ENCODE measurements around the gene EXOC3L2.

Gene EXOC3L2

DNA sequence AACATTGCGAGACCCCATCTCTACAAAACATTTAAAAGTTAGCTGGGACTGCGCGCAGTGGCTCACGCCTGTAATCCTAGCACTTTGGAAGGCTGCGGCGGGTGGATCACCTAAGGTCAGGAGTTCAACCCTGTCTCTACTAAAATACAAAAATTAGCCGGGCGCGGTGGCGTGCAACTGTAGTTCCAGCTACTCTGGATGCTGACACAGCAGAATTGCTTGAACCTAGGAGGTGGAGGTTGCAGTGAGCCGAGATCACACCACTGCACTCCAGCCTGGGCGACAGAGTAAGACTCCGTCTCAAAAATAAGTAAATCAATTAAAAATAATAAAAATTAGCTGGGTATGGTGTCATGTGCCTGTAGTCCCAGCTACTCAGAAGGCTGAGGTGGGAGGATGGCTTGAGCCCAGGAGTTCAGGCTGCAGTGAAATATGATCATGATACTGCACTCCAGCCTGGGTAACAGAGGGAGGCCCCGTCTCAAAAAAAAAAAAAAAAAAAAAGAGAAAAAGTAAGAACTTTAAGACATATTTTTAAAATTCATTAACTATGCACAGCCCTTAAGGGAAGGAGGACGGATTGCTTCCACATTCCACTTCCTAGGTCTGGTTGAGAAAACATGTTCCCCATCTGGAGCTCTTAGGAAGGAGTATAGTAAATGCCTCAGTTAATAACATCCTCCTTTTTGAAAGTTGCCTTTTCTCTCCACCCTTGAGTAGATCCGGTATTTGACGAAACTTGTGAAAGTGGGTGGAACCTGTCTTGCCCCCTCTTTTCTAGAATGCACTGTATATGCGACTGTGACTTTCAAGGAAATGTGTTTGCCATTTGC lies 26.1 kb downstream of the EXOC3L2 start:
- FAIRE-seq, result no peak

DNA sequence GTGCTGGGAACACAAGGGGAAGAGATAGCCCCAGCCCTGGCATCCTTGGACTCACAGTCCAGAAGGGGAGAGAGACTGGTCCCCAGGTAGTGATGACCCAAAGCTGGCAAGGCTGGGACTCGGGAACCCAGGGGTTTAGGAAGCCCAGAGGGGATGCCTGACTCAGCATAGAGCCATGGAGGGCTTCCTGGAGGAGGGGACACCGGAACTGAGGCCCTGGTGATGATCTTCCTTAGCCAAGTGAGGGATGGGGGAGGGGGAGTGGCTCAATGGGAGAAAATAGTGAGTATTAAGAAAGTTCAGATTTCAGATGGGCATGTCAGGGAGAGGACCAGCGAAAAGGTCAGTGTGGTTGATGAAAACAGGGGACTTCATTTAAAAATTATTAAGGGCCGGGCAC lies 26.8 kb downstream of the EXOC3L2 start:
- no peak for FAIRE-seq

DNA sequence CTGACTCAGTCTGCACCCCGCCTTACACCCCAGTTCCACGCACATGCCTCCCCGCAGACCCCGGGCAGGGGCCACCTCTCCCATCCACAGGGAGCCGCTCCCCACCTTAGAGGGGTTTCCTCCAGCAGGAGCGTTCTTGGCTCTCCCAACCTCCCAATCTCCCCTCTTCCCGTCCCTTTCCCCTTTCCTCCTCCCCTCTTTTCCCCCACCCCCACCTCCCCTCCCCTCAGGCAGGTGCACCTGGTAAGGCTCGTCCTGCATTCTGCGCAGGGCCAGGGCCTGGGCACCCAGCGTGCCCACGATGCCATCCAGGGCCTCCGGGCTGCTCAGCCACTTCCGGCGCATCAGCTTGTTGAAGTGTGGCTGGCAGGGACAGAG lies 27.3 kb downstream of the EXOC3L2 start:
- no peak for FAIRE-seq

DNA sequence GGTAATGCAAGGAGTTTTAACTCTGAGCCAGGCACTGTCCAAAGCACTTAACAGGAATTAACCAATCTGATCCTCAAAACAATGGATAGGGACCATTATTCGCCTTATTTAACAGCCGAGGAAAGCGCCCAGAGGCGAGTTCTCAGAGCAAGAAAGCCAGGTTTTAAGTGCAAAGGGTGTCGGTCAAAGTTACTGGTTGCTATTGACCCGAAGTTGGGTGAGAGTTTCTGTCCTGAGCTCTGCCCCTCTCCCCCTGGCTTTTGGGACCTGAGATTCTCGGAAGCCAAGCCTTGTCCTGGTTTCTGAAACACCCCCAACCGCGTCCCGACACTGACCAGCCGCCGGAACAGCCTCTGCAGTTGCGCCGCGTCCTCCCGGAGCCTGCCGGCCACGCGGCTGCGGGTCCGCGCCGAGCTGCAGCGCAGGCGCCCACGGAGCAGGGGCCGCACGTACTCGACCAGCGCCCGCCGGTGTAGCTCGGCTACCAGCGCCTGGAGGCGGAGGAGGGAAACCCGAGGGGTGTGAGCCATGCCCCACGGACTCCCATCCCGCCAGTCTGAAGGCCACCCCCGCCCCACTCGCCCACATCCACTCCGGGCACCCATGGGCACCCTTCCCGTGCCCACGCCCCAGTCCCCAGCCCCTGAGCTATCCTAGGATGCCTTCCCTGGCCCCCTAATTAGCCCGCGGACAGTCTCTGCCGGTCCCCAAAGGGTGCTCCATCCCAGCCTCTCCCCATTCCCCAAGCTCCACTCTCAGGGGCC lies 27.8 kb downstream of the EXOC3L2 start:
- no peak for FAIRE-seq

DNA sequence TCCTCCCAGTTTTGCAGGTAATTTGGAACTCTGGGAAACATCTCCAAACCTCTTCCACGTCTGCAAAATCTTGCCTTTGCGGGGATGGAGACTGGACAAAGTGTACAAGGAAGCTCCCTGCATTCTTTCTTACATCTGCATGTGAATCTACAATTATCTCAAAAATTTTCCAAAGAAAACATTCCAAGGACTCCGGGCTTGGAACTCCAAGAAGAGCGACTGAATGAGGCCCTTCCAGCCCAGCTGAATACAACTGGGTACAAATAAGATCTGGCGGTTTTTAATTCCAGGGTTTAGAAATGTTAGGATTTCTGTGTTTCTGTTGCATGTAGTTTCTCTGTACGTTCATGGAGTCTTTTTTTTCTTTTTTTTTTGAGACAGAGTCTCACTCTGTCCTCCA lies 28.5 kb downstream of the EXOC3L2 start:
- FAIRE-seq, result no peak

DNA sequence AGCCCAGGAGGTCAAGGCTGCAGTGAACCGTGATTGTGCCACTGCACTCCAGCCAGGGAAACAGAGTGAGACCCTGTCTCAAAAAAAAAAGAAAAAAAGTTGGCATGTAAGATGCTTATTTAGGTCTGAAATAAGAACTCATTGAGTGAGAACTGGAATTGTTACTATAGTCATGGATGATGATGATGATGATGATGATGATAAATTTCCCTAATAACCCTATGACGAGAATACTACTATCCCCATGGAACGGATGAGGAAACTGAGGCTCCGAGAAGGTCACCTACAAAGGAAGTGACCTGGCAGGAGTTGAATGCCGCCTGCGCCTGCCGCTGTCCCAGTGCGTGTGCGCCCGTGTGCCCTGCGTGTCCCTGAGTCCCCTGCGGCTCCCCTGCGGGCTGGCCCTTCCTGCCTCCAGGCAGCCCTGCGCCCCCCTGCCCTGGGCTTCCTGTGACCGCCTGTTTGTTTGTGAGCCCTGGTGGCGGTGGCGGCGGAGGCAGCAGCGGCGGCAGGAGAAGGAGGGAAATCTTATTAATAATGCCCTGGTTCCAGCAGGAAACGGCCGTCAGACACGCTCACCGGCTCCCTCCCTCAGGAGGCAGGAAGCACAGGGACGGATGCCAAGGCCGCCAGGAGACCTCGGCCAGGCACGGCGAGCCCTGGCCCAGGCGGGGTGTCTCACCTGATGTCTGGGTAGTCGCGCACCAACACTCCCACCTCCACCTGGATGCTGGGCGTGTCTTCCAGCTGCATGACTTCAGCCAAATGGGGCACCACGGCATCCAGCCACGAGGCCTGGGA lies 29.6 kb downstream of the EXOC3L2 start:
- FAIRE-seq, result no peak

DNA sequence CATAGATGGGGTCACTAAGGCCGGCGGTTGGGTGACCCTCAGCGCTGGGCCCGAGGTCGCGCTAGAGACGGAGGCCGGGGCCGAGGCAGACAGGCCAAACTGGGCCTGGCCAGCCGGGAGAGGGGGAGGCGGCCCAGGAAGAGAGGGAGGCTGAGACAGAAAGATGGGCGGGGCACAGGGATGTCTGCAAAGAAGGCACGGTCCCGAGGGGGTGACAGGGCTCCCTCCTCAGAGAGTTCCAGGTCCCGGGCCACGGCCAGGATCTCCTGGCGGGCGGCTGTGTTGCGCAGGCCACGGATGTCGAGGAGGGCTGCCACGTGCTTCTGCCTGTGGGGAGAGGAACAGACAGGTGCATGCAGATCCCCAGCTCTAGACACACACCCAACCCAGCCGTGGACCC lies 32.2 kb downstream of the EXOC3L2 start:
- FAIRE-seq, result no peak

DNA sequence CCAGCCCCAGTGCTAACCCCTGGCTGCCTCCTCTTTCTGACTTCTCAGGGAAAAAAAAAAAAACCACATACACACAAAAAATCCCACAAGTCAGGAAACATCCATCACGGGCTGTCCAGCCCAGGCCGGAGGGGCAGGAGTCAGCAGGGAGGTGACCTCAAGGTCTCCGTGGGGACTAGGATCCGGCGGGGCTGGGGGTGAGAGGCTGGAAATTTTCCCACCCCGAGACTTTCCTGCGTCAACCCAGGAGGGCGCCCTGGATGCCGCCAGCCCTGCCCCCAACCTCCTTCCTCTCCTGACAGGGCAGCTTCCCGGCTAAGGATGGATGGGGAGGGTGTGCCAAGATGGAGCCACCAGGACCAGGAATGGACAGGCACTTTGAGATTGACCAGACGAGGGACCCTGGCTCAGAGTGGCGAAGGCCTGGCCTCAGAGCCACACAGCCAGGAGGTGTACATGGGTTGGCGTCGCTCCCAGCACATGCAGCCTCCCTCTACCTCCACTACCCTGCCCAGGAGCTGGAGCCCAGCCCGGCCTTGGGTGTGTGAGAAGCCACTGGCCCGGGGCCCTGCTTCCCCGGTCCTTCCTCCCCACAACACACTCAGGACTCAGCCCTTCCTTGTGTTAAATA lies 33.3 kb downstream of the EXOC3L2 start:
- no peak for FAIRE-seq

DNA sequence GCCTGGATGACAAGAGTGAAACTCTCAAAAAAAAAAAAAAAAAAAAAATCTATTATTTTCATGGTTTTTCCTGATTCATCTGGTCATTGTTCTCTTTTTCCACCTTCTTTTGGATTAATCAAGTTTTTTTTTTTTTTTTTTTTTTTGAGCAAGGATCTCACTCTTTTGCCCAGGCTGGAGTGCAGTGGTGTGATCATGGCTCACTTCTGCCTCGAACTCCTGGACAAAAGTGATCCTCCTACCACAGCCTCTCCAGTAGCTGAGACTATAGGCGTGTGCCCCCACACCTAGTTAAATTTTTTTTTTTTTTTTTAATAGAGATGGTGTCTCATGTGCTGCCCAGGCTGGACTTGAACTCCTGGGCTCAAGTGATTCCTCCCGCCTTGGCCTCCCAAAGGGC lies 38.9 kb downstream of the EXOC3L2 start:
- FAIRE-seq, result no peak

DNA sequence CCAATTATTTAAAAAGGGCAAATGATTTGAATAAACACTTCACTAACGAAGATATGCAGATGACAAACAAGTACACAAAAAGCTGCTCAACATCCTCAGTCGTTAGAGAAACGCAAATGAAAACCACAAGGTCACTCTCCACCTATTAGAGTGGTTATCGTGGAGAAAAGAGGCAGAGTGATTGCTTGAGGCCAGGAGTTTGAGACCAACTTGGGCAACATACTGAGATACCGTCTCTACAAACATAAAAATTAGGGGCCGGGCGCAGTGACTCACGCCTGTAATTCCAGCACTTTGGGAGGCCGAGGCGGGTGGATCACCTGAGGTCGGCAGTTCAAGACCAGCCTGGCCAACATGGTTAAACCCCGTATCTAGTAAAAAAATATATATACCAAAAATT lies 39.4 kb downstream of the EXOC3L2 start:
- no peak for FAIRE-seq

DNA sequence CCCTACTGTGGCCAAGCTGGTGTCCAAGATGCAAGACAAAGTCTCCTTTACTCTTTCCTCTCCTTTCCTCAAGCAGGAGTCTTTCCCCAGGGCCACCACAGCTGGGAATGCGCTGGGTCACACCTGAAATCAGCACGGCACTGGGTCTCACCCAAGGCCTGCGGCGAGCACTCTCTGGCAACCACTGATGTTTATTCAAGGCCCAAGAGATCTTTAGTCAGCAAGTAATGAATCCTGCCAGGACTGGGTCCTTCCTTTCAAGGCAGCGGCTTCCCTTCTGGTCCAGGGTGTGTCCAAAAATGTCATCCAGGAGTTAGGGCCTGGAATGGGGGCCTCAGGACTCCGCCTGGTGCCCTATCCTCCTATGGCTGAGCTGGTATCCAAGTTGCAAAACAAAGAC lies 42.6 kb downstream of the EXOC3L2 start:
- FAIRE-seq, result no peak

DNA sequence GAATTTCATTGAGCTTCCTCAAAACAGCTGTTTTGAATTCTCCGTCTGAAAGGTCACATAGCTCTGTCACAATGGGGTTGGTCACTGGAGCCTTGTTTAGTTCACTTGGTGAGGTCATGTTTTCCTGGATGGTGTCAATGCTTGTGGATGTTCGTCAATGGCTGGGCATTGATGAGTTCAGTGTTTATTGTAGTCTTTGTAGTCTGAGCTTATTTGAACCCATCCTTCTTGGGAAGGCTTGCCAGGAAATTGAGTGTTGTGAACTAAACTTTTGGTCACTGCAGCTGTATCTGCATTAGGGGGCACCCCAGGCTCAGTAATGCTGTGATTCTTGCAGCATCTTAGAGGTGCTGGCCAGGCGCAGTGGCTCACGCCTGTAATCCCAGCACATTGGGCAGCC lies 44.6 kb downstream of the EXOC3L2 start:
- no peak for FAIRE-seq

DNA sequence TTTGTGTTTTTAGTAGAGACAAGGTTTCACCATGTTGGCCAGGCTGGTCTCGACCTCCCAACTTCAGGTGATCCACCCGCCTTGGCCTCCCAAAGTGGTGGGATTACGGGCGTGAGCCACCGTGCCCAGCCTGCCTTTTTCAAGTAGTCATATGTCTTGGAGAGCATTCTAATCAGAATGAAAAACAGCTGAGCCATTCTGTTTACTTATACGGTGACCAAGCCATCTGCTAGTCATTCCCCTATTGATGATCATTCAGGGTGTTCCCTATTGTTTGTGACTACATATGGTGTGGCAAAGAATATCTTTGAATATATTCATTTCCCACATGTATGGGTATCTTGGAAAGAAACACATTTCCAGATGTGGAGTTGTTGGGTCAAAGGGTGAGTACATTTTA lies 49.4 kb downstream of the EXOC3L2 start:
- FAIRE-seq, result no peak

DNA sequence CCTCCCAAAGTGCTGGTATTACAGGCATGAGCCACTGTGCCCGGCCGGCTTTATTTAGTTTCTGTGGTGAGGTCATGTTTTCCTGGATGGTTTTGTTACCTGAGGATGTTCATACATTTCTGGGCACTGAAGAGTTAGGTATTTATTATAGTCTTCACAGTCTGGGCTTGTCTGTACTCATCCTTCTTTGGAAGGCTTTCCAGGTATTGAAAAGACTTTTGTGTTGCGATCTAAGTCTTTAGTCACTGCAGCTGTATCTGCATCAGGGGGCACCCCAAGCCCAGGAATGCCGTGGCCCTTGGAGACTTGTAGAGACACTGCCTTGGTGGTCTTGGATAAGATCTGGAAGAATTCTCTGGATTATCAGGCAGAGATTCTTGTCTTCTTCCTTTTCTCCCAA lies 53.8 kb downstream of the EXOC3L2 start:
- no peak for FAIRE-seq

DNA sequence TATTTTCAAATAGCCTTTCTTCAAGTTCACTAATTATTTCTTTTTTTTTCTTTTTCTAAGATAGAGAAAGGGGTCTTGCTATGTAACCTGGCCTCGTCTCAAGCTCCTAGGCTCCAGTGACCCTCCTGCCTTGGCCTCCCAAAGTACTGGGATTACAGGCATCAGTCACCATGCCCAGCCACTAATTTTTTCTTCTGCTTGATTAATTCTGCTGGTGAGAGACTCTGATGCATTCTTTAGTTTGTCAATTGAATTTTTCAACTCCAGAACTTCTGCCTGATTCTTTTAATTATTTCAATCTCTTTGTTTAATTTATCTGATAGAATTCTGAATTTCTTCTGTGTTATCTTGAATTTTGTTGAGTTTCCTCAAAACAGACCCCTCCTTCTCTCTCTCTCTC lies 55.2 kb downstream of the EXOC3L2 start:
- FAIRE-seq, result no peak

DNA sequence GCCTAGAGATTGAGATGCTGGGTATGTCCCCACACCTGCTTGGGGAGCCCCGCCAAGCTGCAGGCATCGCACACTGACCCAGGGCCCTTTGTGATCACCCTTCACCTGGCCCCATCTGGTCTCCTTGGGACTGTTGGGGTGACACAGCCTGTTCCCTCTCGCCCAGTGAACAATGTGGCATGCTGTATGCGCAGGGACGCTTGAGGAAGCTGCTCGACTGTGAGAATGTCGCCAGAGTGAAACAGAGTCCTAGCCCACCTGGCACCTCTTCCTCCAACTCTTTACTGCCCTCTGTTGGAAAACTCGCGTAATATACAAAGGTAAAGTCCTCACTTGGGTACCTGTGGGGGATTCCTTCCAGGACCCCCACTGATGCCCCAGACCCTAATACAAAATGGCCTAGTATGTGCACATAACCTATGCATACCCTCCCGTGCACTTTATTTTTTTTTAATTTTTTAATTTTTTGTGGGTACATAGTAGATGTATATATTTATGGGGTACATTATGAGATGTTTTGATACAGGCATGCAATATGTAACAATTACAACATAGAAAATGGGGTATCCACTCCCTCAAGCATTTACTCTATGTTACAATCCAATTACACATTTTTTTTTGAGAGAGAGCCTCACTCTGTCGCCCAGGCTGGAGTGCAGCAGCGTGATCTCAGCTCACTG lies 57.6 kb downstream of the EXOC3L2 start:
- FAIRE-seq, result no peak

DNA sequence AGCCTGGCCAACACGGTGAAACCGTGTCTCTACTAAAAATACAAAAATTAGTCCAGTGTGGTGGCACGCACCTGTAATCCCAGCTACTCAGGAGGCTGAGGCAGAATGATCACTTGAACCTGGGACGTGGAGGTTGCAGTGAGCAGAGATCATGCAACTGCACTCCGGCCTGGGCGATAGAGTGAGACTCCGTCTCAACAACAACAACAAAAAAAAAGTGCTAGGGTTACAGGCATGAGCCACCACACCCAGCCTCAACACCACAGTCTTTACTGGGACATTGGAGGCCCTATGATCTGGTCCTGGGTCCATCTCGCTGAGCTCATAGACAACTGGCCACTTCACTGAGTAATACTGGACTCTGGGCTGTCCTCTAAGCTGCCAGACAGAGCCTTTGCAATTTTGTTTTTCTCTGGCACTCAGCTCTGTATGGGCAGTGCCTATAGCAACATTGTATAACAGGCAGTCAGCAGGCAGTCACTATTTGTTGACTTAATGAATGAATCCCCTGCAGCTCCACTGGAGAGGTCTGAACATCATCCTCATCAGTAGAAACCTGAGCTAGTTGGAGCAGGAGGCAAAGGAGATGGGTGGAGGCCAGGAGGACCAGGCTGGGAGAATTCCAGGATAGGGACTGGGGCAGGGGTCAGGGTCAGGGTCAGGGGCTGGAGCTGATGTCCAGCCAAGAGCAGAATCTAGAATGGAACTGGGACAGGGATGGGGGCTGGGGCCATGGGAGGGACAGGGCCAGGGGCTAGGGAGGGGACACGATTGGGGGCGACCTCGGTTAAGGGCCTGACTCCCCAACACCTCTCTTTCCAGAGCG lies 58.5 kb downstream of the EXOC3L2 start:
- FAIRE-seq, result no peak

DNA sequence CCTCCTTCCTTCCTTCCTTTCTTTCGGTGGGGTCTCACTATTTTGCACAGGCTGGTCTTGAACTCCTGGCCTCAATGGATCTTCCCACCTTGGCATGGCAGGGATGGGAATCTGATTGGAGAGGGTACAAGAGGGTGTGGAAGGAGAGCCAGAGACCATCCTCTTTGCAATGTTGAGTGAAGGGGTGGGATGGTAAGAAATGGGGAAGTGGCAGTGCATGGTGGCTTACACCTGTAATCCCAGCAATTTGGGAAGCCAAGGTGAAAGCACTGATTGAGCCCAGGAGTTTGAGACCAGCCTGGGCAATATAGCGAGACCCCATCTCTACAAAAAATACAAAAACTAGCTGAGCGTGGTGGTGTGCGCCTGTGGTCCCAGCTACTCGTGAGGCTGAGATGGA lies 61.1 kb downstream of the EXOC3L2 start:
- no peak for FAIRE-seq

DNA sequence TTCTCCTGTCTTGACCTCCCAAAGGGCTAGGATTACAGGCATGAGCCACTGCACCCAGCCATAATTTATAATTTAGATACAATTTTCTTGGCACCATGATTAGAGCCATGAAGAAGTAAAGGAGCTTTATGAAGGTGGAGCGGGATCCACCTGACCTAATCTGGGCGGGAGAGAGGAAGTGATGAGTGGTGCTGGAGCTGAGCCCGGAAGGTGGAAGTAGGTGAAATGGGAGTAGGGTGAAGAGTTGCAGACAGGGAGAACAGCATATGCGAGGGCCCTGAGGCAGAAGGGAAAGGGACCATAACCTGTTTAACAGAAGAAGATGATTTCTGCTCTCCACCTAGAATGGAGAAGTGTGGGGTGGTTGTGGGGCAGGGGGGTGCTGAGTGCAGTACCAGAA lies 62.4 kb downstream of the EXOC3L2 start:
- no peak for FAIRE-seq

DNA sequence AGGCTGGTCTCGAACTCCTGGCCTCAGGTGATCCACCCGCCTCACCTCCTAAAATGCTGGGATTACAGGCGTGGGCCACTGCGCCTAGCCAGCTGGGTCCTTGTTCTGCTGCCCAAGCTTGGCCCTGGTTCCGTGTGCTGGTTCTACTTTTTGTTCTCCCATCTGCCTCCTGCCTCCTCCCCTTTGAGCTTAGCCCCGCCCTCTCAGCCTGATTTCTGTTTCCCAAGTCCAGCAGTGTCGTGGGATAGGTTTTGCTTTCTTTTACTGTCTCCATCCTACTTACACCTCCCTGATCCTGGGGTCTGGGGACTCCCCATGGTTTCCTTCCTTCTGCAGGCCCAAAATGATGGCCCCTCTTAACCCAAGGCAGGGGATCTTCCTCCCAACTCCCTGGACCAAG lies 64.3 kb downstream of the EXOC3L2 start:
- no peak for FAIRE-seq

DNA sequence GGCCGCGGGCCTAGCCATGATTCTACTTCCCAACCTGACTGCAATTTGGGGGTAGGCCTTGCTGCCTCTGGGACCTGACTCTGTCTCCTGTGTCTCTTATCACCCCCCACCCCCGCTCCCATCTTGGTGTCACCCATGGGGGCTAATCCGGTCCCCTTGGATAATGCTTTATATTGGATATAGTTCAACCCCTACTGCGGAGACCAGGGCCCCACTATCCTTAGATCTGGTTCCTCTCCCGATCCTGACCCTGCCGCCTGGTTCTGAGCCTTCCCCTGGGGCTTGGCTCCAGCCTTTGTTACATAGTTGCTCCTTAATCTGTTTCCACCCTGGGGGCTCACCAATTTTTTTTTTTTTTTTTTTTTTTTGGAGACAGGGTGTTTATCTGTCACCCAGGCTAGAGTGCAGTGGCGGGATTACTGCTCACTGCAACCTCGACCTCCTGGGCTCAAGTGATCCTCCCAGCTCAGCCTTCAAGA lies 65.3 kb downstream of the EXOC3L2 start:
- FAIRE-seq, result no peak

Data from islet of Langerhans (tissue), 1 donor.